HCT116 (cell line): ENCODE measurements around the gene SH3TC1. TPM values are rescaled to one million over a fixed set of nuclear protein-coding genes. Genes with fewer than 3 reads are reported as not detected.

Experiments
- ATAC-seq: fragments of 200-7000 bp; cut with Tn5 transposase; 2 replicates; pipeline ENCODE4 v1.9.1; 2020; ENCODE audit warnings: mild to moderate bottlenecking, moderate library complexity
- BruUV-seq: library from RNA; stranded (reverse); fragments of 400-500 nt; replicated peaks from 2 replicates; lab custom pipeline; 2021; lab: Mats Ljungman, UMichigan
- CTCF ChIA-PET: fragments of 300-600 bp; sonication (Branson Sonifier 250); formaldehyde crosslinking; loops from one replicate; lab custom pipeline; 2021; ENCODE audit warnings: antibody characterized with exemption; lab: Charles Lee
- POLR2A ChIA-PET: fragments of 300-600, 350-600 bp; sonication (Branson Sonifier 250); formaldehyde crosslinking; loops from one replicate; lab custom pipeline; 2021; ENCODE audit warnings: antibody characterized with exemption; lab: Charles Lee
- RAD21 ChIA-PET, 2 experiments: fragments of 300-600 bp; sonication (Branson Sonifier 250); formaldehyde crosslinking; loops; one replicate each; lab custom pipeline; 2023; ENCODE audit warnings: low total read pairs in 2 of 2; ENCODE audit not compliant: uncharacterized antibody in 2 of 2, unreplicated experiment in 2 of 2, low non-redundant PET in 1 of 2; lab: Charles Lee
- DNase-seq: peaks from one replicate; pipeline ENCODE4 v3.0.0-alpha.2; 2010; ENCODE audit warnings: low read depth, low spot score
- H2AFZ ChIP-seq: fragments of 200-600 bp; shearing (Covaris generic), sonication (generic); 2 replicates; pipeline ENCODE4 v1.6.1; 2017; ENCODE audit warnings: low read depth, mixed run types, mixed read lengths, antibody characterized with exemption, low read length; ENCODE audit not compliant: poor library complexity, severe bottlenecking
- H3K27ac ChIP-seq: 2 replicates; pipeline ENCODE4 v1.5.1; 2012; ENCODE audit warnings: low read depth, low read length
- H3K27me3 ChIP-seq: fragments of 200-600 bp; sonication (generic); 2 replicates; pipeline ENCODE4 v1.6.1; 2016; ENCODE audit warnings: mixed run types, low read length, mixed read lengths; ENCODE audit not compliant: insufficient read depth
- H3K36me3 ChIP-seq, 2 experiments: fragments of 200-500 bp in 1 of 2; fragments of 200-600 bp in 1 of 2; sonication (Bioruptor generic) in 1 of 2; sonication (generic) in 1 of 2; 2 replicates each; pipeline versions ENCODE4 v1.5.1 to v1.6.1; 2014 to 2016; ENCODE audit warnings: low read length in 2 of 2, inconsistent platforms in 1 of 2, mixed read lengths in 1 of 2, mixed run types in 1 of 2; ENCODE audit not compliant: insufficient read depth in 2 of 2, control insufficient read depth in 1 of 2
- H3K4me1 ChIP-seq, 2 experiments: fragments of 200-600 bp in 1 of 2; sonication (generic) in 1 of 2; 2 replicates each; pipeline versions ENCODE4 v1.5.1 to v1.6.1; 2012 to 2017; ENCODE audit warnings: low read length in 2 of 2, inconsistent platforms in 1 of 2, mild to moderate bottlenecking in 1 of 2, mixed read lengths in 1 of 2, mixed run types in 1 of 2, moderate library complexity in 1 of 2; ENCODE audit not compliant: insufficient read depth in 2 of 2, control insufficient read depth in 1 of 2
- H3K4me2 ChIP-seq: fragments of 200-600 bp; sonication (generic); 2 replicates; pipeline ENCODE4 v1.6.1; 2017; ENCODE audit warnings: mixed run types, low read length, mixed read lengths
- H3K4me3 ChIP-seq, 2 experiments: fragments of 200-600 bp in 1 of 2; sonication (generic) in 1 of 2; replicated peaks in 1 of 2; 2 replicates each; pipeline ENCODE4 v1.5.1; 2011 to 2016; ENCODE audit warnings: low read length in 2 of 2, control low read depth in 1 of 2, low read depth in 1 of 2, mild to moderate bottlenecking in 1 of 2, mixed read lengths in 1 of 2, mixed run types in 1 of 2
- H3K79me2 ChIP-seq: fragments of 200-600 bp; sonication (generic); 2 replicates; pipeline ENCODE4 v1.6.1; 2017; ENCODE audit warnings: mild to moderate bottlenecking, mixed run types, low read length, moderate library complexity, mixed read lengths; ENCODE audit not compliant: insufficient read depth
- H3K9ac ChIP-seq: fragments of 200-600 bp; sonication (generic); 2 replicates; pipeline ENCODE4 v1.6.1; 2016; ENCODE audit warnings: low read length, mixed read lengths
- H3K9me2 ChIP-seq: fragments of 200-600 bp; sonication (generic), shearing (Covaris generic); 2 replicates; pipeline ENCODE4 v1.6.1; 2017; ENCODE audit warnings: mixed run types, mild to moderate bottlenecking, moderate library complexity; ENCODE audit not compliant: insufficient read depth
- H3K9me3 ChIP-seq, 2 experiments: fragments of 200-500 bp in 1 of 2; fragments of 200-600 bp in 1 of 2; sonication (Bioruptor generic) in 1 of 2; sonication (generic) in 1 of 2; 2 replicates each; pipeline ENCODE4 v1.6.1; 2014 to 2017; ENCODE audit warnings: low read length in 2 of 2, mixed read lengths in 2 of 2, inconsistent platforms in 1 of 2, low read depth in 1 of 2, mild to moderate bottlenecking in 1 of 2, mixed run types in 1 of 2, moderate library complexity in 1 of 2; ENCODE audit not compliant: control insufficient read depth in 1 of 2, insufficient read depth in 1 of 2
- H4K20me1 ChIP-seq: fragments of 200-600 bp; sonication (generic), shearing (Covaris generic); 2 replicates; pipeline ENCODE4 v1.6.1; 2017; ENCODE audit warnings: mixed run types, mild to moderate bottlenecking, moderate library complexity; ENCODE audit not compliant: insufficient read depth
- ATF3 ChIP-seq: IDR thresholded peaks from 2 replicates; pipeline ENCODE4 v1.6.1; 2012
- CEBPB ChIP-seq: IDR thresholded peaks from 2 replicates; pipeline ENCODE4 v1.6.1; 2012; ENCODE audit warnings: low read depth
- CTCF ChIP-seq, 3 experiments: fragments of 200-600 bp in 1 of 3; sonication (generic) in 1 of 3; IDR thresholded peaks in 2 of 3; conservative IDR thresholded peaks in 1 of 3; 2 replicates each; pipeline ENCODE4 v1.5.1; 2012 to 2017; ENCODE audit warnings: low read depth in 2 of 3, low read length in 2 of 3, antibody characterized with exemption in 1 of 3, borderline replicate concordance in 1 of 3, control low read depth in 1 of 3, mild to moderate bottlenecking in 1 of 3, mixed read lengths in 1 of 3, mixed run types in 1 of 3, moderate library complexity in 1 of 3; ENCODE audit not compliant: insufficient read depth in 1 of 3
- EGR1 ChIP-seq: IDR thresholded peaks from 2 replicates; pipeline ENCODE4 v1.6.1; 2012; ENCODE audit warnings: low read depth
- ELF1 ChIP-seq: IDR thresholded peaks from 2 replicates; pipeline ENCODE4 v1.6.1; 2012; ENCODE audit warnings: low read depth, borderline replicate concordance
- JUND ChIP-seq: IDR thresholded peaks from 2 replicates; pipeline ENCODE4 v1.6.1; 2012
- SRF ChIP-seq: IDR thresholded peaks from 2 replicates; pipeline ENCODE4 v1.6.1; 2012; ENCODE audit warnings: low read depth
- intact Hi-C: fragments of 100-400 bp; cut with micrococcal nuclease; formaldehyde crosslinking; loops from 2 replicates; pipeline ENCODE4 v1.10.0; 2022
- total RNA-seq: library from RNA; stranded (reverse); gene quantifications from one replicate; pipeline ENCODE4 v1.2.1, GENCODE V29; 2021; ENCODE audit not compliant: unreplicated experiment

SH3TC1 gene
- total RNA-seq, 1 experiment from 2014 or later = 12.5 TPM

GRCh38 chr4:8168232-8168631, 30.9 kb upstream of the SH3TC1 start:
- ChIA-PET POLR2A (no interaction called here), CTCF (interaction anchor here (0.9 to 2.5 kb wide), 2 partner anchors 8 to 9 kb away, joined by 3 to 12 read pairs; partner anchors contain the start of gene ABLIM2), RAD21 (no interaction called here)
- H3K27me3 ChIP-seq = 0 out of 2 replicates have a peak, but pooled peaks cover 5% of the 10 kb centered on the region
- H3K79me2 ChIP-seq = no peaks in the 10 kb centered on the region
- H3K4me1 ChIP-seq = peaks cover 2 to 12% of the 10 kb centered on the region in 2 experiments; a peak in 3 of 4 replicates
- DNase-seq (no peak), ATAC-seq (no peak)
- H3K27ac ChIP-seq = no peak overlapping the region
- no peak overlapping the region for H2AFZ ChIP-seq
- no peak overlapping the region for H3K4me3 ChIP-seq
- intact Hi-C loops = no loop called here
- peaks cover 0 to 9% of the 10 kb centered on the region in 2 experiments; a peak in 1 of 4 replicates for H3K9me3 ChIP-seq
- no peaks in the 10 kb centered on the region for H4K20me1 ChIP-seq
- H3K4me2 ChIP-seq = no peak overlapping the region
- no peak overlapping the region for H3K9ac ChIP-seq
- TF ChIP-seq EGR1 = no peak
- TF ChIP-seq JUND = no peak
- no peak for TF ChIP-seq ATF3
- no peak for TF ChIP-seq ELF1
- TF ChIP-seq SRF = no peak
- TF ChIP-seq CTCF (IDR thresholded peaks at IDR 0.05 in 2 of 3, conservative IDR thresholded peaks at IDR 0.05 in 1 of 3; ENCODE audit: borderline replicate concordance in 1 of 3, insufficient read depth in 1 of 3, low read depth in 2 of 3, low read length in 2 of 3) = peak in 2 of 3 experiments; percentile 61 to 85; a peak in 4 of 6 replicates
- no peak for TF ChIP-seq CEBPB
- H3K9me2 ChIP-seq = no peaks in the 10 kb centered on the region
- H3K36me3 ChIP-seq = no peaks in the 10 kb centered on the region
- no TSS peak for BruUV-seq
